Astrocyte (in vitro differentiated cells and primary cell): ENCODE data around the gene DAP3. TPM values are rescaled to one million over a fixed set of nuclear protein-coding genes. Genes with fewer than 3 reads are reported as not detected.
A peak's percentile ranks its signal among the peaks of the same experiment; 100 is the strongest.

ENCODE experiments used
- DNase-seq: peaks from one replicate; pipeline ENCODE4 v3.0.0-alpha.2; 2010; ENCODE audit warnings: low read depth
- FAIRE-seq: peaks from 2 replicates; lab custom pipeline; 2011; peaks lifted over from hg19 to GRCh38; lab: Jason Lieb, UNC
- H2AFZ ChIP-seq: 2 replicates; pipeline ENCODE4 v1.6.0; 2012; ENCODE audit warnings: low read depth, low read length, inconsistent platforms
- H3K27ac ChIP-seq: 2 replicates; pipeline ENCODE4 v1.5.1; 2011; ENCODE audit warnings: low read depth, low read length, inconsistent platforms
- H3K27me3 ChIP-seq: 2 replicates; pipeline ENCODE4 v1.6.0; 2011; ENCODE audit warnings: low read length, inconsistent platforms; ENCODE audit not compliant: insufficient read depth
- H3K36me3 ChIP-seq: 2 replicates; pipeline ENCODE4 v1.5.1; 2011; ENCODE audit warnings: low read length, inconsistent platforms; ENCODE audit not compliant: insufficient read depth
- H3K4me1 ChIP-seq: 2 replicates; pipeline ENCODE4 v1.5.1; 2011; ENCODE audit warnings: low read length, inconsistent platforms; ENCODE audit not compliant: insufficient read depth
- H3K4me2 ChIP-seq: 2 replicates; pipeline ENCODE4 v1.6.0; 2012; ENCODE audit warnings: low read length, inconsistent platforms
- H3K4me3 ChIP-seq: 2 replicates; pipeline ENCODE4 v1.5.1; 2011; ENCODE audit warnings: low read depth, mild to moderate bottlenecking, low read length, inconsistent platforms; ENCODE audit not compliant: insufficient read depth
- H3K79me2 ChIP-seq: 2 replicates; pipeline ENCODE4 v1.6.0; 2012; ENCODE audit warnings: mild to moderate bottlenecking, low read length, inconsistent platforms; ENCODE audit not compliant: insufficient read depth
- H3K9ac ChIP-seq: 2 replicates; pipeline ENCODE4 v1.6.0; 2012; ENCODE audit warnings: mild to moderate bottlenecking, low read length, inconsistent platforms
- H3K9me3 ChIP-seq: 2 replicates; pipeline ENCODE4 v1.5.1; 2012; ENCODE audit warnings: low read depth, mild to moderate bottlenecking, low read length, inconsistent platforms; ENCODE audit not compliant: insufficient read depth
- H4K20me1 ChIP-seq: 2 replicates; pipeline ENCODE4 v1.6.0; 2012; ENCODE audit warnings: low read length, inconsistent platforms; ENCODE audit not compliant: insufficient read depth
- H3K27ac Mint-ChIP-seq: one replicate; pipeline ENCODE4 v1.8.0; 2021; ENCODE audit warnings: mild to moderate bottlenecking, mixed read lengths; ENCODE audit not compliant: unreplicated experiment
- H3K27me3 Mint-ChIP-seq: one replicate; pipeline ENCODE4 v1.8.0; 2021; ENCODE audit warnings: low read depth, mixed read lengths; ENCODE audit not compliant: unreplicated experiment
- H3K36me3 Mint-ChIP-seq: one replicate; pipeline ENCODE4 v1.8.0; 2021; ENCODE audit warnings: low read depth, mixed read lengths; ENCODE audit not compliant: unreplicated experiment
- H3K4me1 Mint-ChIP-seq: one replicate; pipeline ENCODE4 v1.8.0; 2021; ENCODE audit warnings: low read depth, mixed read lengths; ENCODE audit not compliant: unreplicated experiment
- H3K4me3 Mint-ChIP-seq: one replicate; pipeline ENCODE4 v1.8.0; 2021; ENCODE audit warnings: mild to moderate bottlenecking, moderate library complexity, mixed read lengths; ENCODE audit not compliant: unreplicated experiment
- H3K9me3 Mint-ChIP-seq: one replicate; pipeline ENCODE4 v1.8.0; 2021; ENCODE audit warnings: mild to moderate bottlenecking, mixed read lengths; ENCODE audit not compliant: unreplicated experiment
- CTCF ChIP-seq: IDR thresholded peaks from 2 replicates; pipeline ENCODE4 v1.5.1; 2011; ENCODE audit warnings: low read depth, mild to moderate bottlenecking, inconsistent platforms, low read length, moderate library complexity; ENCODE audit not compliant: insufficient read depth
- EZH2 ChIP-seq: IDR thresholded peaks from 2 replicates; pipeline ENCODE4 v1.6.1; 2012; ENCODE audit warnings: mild to moderate bottlenecking, low read length, inconsistent platforms; ENCODE audit not compliant: insufficient read depth
- total RNA-seq: library from RNA; stranded (reverse); gene quantifications from 2 replicates; pipeline ENCODE4 v1.2.1, GENCODE V29; 2021

Gene DAP3
- total RNA-seq, 1 donor from 2014 or later = 108 TPM

GRCh38 chr1:155725142-155725541 is 36.3 kb downstream of the DAP3 start:
- H3K4me1 Mint-ChIP-seq = no peaks in the 10 kb centered on the region
- H3K4me3 ChIP-seq = no peak overlapping the region
- peaks cover 4% of the 10 kb centered on the region for H4K20me1 ChIP-seq
- TF ChIP-seq CTCF (no peak), EZH2 (no peak)
- DNase-seq (no peak), FAIRE-seq (no peak)
- H3K36me3 Mint-ChIP-seq = peaks cover 9% of the 10 kb centered on the region
- no peak overlapping the region for H2AFZ ChIP-seq
- H3K4me2 ChIP-seq = no peak overlapping the region
- no peak overlapping the region for H3K9ac ChIP-seq
- no peaks in the 10 kb centered on the region for H3K27me3 Mint-ChIP-seq
- H3K27ac Mint-ChIP-seq = no peak overlapping the region
- H3K36me3 ChIP-seq = peaks cover 10% of the 10 kb centered on the region
- no peak overlapping the region for H3K27ac ChIP-seq
- H3K9me3 ChIP-seq = no peaks in the 10 kb centered on the region
- H3K79me2 ChIP-seq = no peaks in the 10 kb centered on the region
- no peaks in the 10 kb centered on the region for H3K27me3 ChIP-seq
- no peak overlapping the region for H3K4me3 Mint-ChIP-seq
- H3K4me1 ChIP-seq = no peaks in the 10 kb centered on the region
- no peaks in the 10 kb centered on the region for H3K9me3 Mint-ChIP-seq

- TF ChIP-seq CTCF (peak; percentile 79), EZH2 (no peak)
- DNase-seq (peak; percentile 44), FAIRE-seq (peak; percentile 58)
- Histone ChIP-seq H3K4me3 (no peak overlapping the region), H3K27me3 (no peaks in the 10 kb centered on the region), H3K79me2 (no peaks in the 10 kb centered on the region), H3K36me3 (peaks cover 32% of the 10 kb centered on the region), H3K27ac (no peak overlapping the region), H3K9me3 (no peaks in the 10 kb centered on the region), H4K20me1 (peaks cover 3% of the 10 kb centered on the region), H2AFZ (no peak overlapping the region), H3K4me1 (no peaks in the 10 kb centered on the region), H3K9ac (no peak overlapping the region), H3K4me2 (no peak overlapping the region)
- no peak overlapping the region for H3K27ac Mint-ChIP-seq
- H3K27me3 Mint-ChIP-seq = no peaks in the 10 kb centered on the region
- H3K36me3 Mint-ChIP-seq = peaks cover 4% of the 10 kb centered on the region
- no peaks in the 10 kb centered on the region for H3K4me1 Mint-ChIP-seq
- H3K9me3 Mint-ChIP-seq = no peaks in the 10 kb centered on the region
- H3K4me3 Mint-ChIP-seq = no peak overlapping the region
These were observed 40.4 kb downstream of the DAP3 start for GRCh38 chr1:155729031-155729898.

- Histone ChIP-seq H3K4me1 (no peaks in the 10 kb centered on the region), H2AFZ (no peak overlapping the region), H3K4me2 (no peak overlapping the region), H3K9ac (no peak overlapping the region), H3K27me3 (no peaks in the 10 kb centered on the region), H3K4me3 (no peak overlapping the region), H4K20me1 (peaks cover 5% of the 10 kb centered on the region), H3K9me3 (no peaks in the 10 kb centered on the region), H3K79me2 (no peaks in the 10 kb centered on the region), H3K27ac (no peak overlapping the region), H3K36me3 (peaks cover 21% of the 10 kb centered on the region)
- H3K4me3 Mint-ChIP-seq = no peak overlapping the region
- H3K27ac Mint-ChIP-seq = no peak overlapping the region
- no peaks in the 10 kb centered on the region for H3K9me3 Mint-ChIP-seq
- FAIRE-seq (no peak), DNase-seq (no peak)
- no peaks in the 10 kb centered on the region for H3K27me3 Mint-ChIP-seq
- TF ChIP-seq CTCF (no peak), EZH2 (no peak)
- H3K4me1 Mint-ChIP-seq = no peaks in the 10 kb centered on the region
- H3K36me3 Mint-ChIP-seq = peaks cover 9% of the 10 kb centered on the region
These were observed 52.1 kb downstream of the DAP3 start for GRCh38 chr1:155740995-155741394.
